HL-60 (cell line): Measurements from ENCODE around the gene TRERF1.

Experiments used
- DNase-seq, 2 experiments: peaks; one replicate each; pipeline ENCODE4 v3.0.0-alpha.2; 2010 to 2020; ENCODE audit warnings: low read depth in 1 of 2, low spot score in 1 of 2
- H3K27ac ChIP-seq: fragments of 250-450 bp; sonication (Bioruptor Pico); replicated peaks from 2 replicates; pipeline ENCODE4 v1.5.1; 2020; ENCODE audit warnings: mild to moderate bottlenecking, moderate library complexity
- H3K27me3 ChIP-seq: fragments of 250-450 bp; sonication (Bioruptor Pico); 2 replicates; pipeline ENCODE4 v1.5.1; 2021; ENCODE audit warnings: mild to moderate bottlenecking, moderate library complexity; ENCODE audit not compliant: insufficient read depth, poor library complexity, severe bottlenecking
- H3K4me3 ChIP-seq: replicated peaks from 2 replicates; pipeline ENCODE4 v1.5.1; 2011; ENCODE audit warnings: mild to moderate bottlenecking, control low read depth, low read length; ENCODE audit not compliant: insufficient read depth
- CTCF ChIP-seq: IDR thresholded peaks from one replicate; pipeline ENCODE4 v1.5.1; 2011; ENCODE audit warnings: low read length, control low read depth, inconsistent platforms; ENCODE audit not compliant: insufficient read depth
- GABPA ChIP-seq: IDR thresholded peaks from 2 replicates; pipeline ENCODE4 v1.6.1; 2012; ENCODE audit warnings: low read depth
- POLR2AphosphoS5 ChIP-seq: IDR thresholded peaks from 2 replicates; pipeline ENCODE4 v1.6.1; 2012; ENCODE audit warnings: low read depth
- REST ChIP-seq: IDR thresholded peaks from 2 replicates; pipeline ENCODE4 v1.6.1; 2012; ENCODE audit warnings: low read depth; ENCODE audit not compliant: insufficient replicate concordance
- SPI1 ChIP-seq: IDR thresholded peaks from 2 replicates; pipeline ENCODE4 v1.6.1; 2012; ENCODE audit warnings: low read depth, mild to moderate bottlenecking, borderline replicate concordance

Gene TRERF1

GRCh38 chr6:42488129-42488528 lies 36.4 kb upstream of the TRERF1 start:
- Histone ChIP-seq H3K27me3 (no peaks in the 10 kb centered on the region), H3K4me3 (no peak overlapping the region), H3K27ac (no peak overlapping the region)
- TF ChIP-seq GABPA (no peak), POLR2AphosphoS5 (no peak), CTCF (no peak), REST (no peak), SPI1 (no peak)
- no peak for DNase-seq

- no peak for DNase-seq
- no peak overlapping the region for H3K4me3 ChIP-seq
- no peak overlapping the region for H3K27ac ChIP-seq
- H3K27me3 ChIP-seq = no peaks in the 10 kb centered on the region
- TF ChIP-seq CTCF = no peak
- TF ChIP-seq POLR2AphosphoS5 = no peak
- TF ChIP-seq SPI1 = no peak
- TF ChIP-seq GABPA = no peak
- TF ChIP-seq REST = no peak
Observed at GRCh38 chr6:42484261-42484660, 32.5 kb upstream of the TRERF1 start.

- TF ChIP-seq POLR2AphosphoS5 = no peak
- TF ChIP-seq REST = no peak
- TF ChIP-seq SPI1 = no peak
- no peak for TF ChIP-seq CTCF
- no peak for TF ChIP-seq GABPA
- DNase-seq = no peak
- Histone ChIP-seq H3K27me3 (no peaks in the 10 kb centered on the region), H3K4me3 (no peak overlapping the region), H3K27ac (peak overlapping the region; percentile 15)
Observed at GRCh38 chr6:42482174-42482573, 30.4 kb upstream of the TRERF1 start.
